GM19328 (cell line): ENCODE measurements around the gene CD300LD.
"Not testable (repeated sequence)": the region's sequence is repeated elsewhere in the genome, so short reads cannot be mapped to it uniquely, and the experiment has no call there.

Source experiments
- ATAC-seq: cut with Tn5 transposase; IDR thresholded peaks from one replicate; pipeline ENCODE4 v1.9.1; 2021; ENCODE audit warnings: mild to moderate bottlenecking, moderate library complexity; ENCODE audit not compliant: unreplicated experiment

CD300LD gene

GRCh38 chr17:74592087-74592990, at the start of gene CD300LD:
Gene CD300LD (minus strand): TSS chr17:74592283. CDS start chr17:74592202, 81 bp downstream.
- no peak for ATAC-seq

DNA sequence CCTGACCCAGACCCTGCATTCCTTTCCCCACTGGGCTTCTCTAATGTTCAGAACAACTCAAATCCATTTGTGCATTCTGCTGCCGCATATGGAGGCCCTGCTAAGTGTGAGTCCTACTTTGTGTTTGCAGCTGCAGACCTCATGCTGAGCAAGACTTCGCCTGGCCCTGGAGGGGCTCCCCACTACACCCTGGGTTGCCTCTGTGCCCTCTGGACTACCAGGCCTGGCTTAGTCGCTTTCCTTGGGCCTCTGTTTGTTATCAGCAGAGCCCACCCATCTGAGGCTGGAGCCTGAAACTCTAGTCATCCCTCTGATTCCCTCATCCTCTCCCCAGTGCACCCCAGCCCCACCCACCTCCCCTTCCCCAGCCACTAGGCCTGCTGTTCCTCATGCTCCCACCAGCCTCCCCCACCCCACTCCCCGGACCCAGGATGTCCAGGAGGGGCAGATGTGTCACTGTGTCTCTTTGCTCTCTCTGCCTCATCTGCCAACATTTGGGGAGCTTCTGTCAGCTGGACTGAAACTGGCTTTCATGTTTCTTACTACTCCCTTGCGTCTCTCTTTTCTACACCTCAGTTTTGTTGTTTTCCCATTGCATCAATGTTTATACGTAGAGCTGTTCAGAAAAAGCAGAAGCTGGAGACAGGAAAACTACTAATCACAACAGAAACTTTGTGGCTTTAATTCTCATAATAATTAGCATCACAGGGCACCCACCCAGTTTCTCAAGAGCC, 49.3 kb upstream of the CD300LD start:
- no peak for ATAC-seq

DNA sequence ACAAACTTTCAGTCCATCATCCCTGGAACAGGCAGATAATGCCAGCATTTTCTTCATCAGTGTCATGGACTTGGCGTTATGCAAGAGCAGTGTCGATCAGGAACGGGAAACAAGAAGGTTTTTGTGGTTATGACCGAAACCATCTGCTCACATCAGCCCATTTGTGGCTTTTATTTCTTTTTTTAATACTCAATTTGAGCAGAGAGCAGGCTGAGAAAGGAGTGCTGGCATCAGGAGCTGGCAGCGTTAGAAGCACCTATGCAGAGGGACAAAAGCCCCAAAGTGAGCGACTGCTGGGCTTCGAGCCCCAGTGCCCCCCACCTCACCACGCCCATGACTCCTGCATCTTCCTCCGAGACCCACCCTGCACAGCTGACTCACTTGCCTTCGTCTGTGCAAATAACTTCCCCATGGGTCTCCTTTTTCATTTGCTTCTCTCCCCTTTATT, 47.6 kb upstream of the CD300LD start:
- ATAC-seq, result no peak

- ATAC-seq, result no peak
Measured at GRCh38 chr17:74637926-74638325, 45.8 kb upstream of the CD300LD start.

DNA sequence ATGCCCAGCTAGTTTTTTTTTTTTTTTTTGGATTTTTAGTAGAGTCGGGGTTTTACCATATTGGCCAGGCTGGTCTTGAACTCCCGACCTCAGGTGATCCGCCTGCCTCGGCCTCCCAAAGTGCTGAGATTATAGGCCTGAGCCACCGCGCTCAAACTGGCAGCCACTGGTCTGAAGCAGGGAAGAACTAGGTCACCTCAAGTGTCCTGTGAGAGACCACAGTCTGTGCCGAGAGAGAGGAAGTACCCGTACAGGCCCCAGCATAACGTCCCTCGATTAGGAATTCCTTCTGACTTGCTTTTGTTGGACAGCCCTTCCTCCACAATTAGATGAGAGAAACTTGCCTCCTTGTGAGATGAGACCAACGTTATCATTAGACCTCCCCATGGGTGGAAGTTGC, 45.2 kb upstream of the CD300LD start:
- ATAC-seq, result no peak

- not testable (repeated sequence) for ATAC-seq
Measured at GRCh38 chr17:74636541-74637085, 44.5 kb upstream of the CD300LD start.

GRCh38 chr17:74635418-74635817, 43.3 kb upstream of the CD300LD start:
- ATAC-seq, result no peak

- ATAC-seq, result no peak
Measured at GRCh38 chr17:74633326-74633725, 41.2 kb upstream of the CD300LD start.

DNA sequence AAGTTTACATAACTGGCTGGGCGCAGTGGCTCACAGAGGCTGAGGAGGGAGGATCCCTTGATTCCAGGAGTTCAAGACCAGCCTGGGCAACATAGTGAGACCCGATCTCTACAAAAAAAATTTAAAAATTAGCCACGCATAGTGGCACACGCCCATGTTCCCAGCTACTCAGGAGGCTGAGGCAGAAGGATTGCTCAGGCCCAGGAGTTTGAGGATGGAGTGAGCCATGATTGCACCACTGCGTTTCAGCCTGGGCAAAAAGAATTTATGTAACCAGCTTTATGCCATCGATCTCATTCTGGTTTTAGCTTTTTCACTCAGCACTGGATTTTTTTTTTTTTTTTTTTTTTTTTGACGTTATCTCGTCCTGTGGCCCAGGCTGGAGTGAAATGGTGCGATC, 40.5 kb upstream of the CD300LD start:
- ATAC-seq, result no peak

DNA sequence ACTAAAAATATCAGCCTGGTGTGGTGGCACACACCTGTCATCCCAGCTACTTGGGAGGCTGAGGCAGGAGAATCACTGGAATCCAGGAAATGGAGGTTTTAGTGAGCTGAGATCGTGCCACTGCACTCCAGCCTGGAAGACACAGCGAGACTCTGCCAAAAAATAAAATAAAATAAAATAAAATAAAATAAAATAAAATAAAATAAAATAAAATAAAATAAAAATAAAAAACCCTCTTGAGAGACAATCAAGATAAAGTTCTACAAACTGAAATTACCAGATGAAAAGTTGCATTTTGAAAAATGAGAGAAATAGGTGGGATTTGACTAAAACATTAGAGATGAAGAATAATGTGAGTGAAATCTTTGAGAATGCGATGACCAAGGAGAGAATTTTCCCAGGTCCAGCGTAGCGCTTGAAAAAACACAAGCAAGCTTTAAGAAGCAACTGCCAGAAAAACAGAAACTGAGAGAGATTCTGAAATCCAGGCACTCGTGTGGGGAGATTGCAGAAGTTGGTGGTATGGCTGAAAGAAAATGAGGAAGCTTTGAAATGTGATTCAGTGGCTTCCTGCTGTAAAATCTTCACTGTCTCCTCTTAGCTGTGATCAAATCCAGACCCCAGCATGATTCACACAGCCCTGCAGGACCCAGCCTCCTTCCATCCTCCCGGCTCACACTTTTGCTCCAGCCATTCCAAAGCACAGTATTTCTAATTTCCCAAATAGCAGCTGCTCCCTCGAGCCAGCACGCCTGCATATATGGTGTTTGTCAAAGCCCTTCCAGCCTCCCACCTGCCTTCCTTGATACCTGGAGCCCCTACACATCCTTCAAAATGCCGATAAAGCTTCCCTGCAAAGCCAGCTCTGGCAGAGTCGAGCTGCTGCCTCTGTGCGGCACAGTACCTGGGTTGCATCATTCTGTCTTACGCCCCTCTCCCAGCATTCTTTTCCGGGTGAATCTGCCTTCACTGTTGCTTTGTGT, 39.7 kb upstream of the CD300LD start:
- no peak for ATAC-seq

- not testable (repeated sequence) for ATAC-seq
Measured at GRCh38 chr17:74630251-74630650, 38.2 kb upstream of the CD300LD start.

DNA sequence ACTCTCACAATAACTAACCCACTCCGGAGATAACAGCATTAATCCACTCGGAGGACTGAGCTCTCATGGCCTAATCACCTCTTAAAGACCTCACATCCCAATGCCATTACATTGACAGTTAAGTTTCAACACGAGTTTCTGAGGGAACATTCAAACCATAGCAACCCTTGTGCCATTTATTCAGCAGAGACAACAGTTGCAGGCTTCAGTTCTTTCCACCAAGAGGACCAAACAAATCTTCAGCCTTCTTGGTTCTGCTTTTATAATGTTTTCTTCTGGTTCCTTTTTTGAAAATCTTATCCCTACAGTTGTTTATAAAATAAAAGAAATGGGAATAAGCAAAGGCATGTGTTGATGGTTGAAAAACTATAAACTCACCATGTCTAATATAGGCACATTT, 33.6 kb upstream of the CD300LD start:
- ATAC-seq, result no peak

- no peak for ATAC-seq
Measured at GRCh38 chr17:74624131-74624530, 32.0 kb upstream of the CD300LD start.

- no peak for ATAC-seq
Measured at GRCh38 chr17:74623693-74624093, 31.6 kb upstream of the CD300LD start, which contains the start of gene CD300E. Gene CD300E (minus strand): TSS chr17:74623738. CDS start chr17:74623621, 117 bp downstream.

- ATAC-seq, result no peak
Measured at GRCh38 chr17:74619077-74619673, 27.1 kb upstream of the CD300LD start.

- ATAC-seq, result no peak
Measured at GRCh38 chr17:74618451-74618850, 26.4 kb upstream of the CD300LD start.

DNA sequence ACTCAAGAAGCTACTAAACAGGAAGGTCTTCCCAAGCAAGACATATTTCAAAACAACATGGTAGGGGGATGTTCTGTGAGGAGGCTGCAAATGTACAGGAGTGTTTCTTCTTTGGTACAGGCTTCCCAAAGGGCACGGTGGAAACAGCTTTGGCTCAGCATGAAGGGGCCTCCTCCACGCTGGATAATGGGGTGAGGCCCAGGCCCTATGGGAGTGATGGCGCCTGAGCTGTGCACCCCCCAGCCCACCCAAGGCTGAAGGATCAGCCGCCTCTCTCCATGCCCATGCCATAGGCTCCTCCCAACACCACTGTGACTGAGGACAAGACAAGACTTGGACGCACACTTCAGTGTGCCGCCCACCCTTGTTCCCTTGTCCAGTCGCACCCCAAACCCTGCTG, 24.6 kb upstream of the CD300LD start:
- ATAC-seq, result no peak

DNA sequence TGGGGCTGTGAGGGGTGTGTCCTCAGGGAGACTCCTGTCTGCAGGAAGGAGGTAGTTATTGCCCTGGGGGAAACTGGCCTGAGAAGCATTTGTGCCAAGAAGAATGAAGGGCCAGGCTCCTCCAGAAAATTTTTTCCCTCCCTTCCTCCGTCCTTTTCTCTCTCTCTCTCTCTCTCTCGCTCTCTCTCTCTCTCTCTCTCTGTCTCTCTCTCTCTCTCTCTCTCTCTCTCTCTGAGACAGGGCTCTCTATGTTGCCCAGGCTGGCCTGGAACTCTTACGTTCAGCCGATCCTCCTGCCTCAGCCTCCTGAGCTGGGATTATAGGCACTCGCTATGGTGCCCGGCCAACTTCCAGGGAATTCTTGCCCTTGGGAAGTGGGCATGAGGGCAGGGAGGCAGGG, 20.0 kb upstream of the CD300LD start:
- ATAC-seq, result no peak

DNA sequence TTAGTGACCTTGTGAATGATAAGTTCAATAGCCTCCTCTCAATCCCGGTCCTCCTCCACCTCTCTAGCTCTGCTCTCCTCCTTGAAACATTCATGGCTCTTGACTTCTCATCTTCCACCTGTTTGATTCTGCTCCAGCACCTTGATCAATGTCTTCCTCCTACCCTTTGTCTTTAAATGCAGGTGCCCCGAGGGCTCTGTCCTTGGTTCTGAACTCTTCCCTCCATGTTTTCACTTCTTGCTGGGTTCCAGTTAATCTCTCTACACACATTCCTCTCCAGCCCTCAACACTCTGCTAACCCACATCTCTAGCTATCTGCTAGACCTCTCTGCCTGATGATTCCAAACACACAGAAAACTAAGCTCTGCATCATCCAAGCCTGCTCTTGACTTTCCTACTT, 18.0 kb upstream of the CD300LD start:
- ATAC-seq, result no peak

- ATAC-seq, result no peak
Measured at GRCh38 chr17:74608511-74608910, 16.4 kb upstream of the CD300LD start.
